ENCODE measurements around the gene SEC63. TPM values are rescaled to one million over a fixed set of nuclear protein-coding genes. Genes with fewer than 3 reads are reported as not detected.

The SEC63 gene
- total RNA-seq, 1 experiment from 2014 or later: 97.6 TPM

DNA sequence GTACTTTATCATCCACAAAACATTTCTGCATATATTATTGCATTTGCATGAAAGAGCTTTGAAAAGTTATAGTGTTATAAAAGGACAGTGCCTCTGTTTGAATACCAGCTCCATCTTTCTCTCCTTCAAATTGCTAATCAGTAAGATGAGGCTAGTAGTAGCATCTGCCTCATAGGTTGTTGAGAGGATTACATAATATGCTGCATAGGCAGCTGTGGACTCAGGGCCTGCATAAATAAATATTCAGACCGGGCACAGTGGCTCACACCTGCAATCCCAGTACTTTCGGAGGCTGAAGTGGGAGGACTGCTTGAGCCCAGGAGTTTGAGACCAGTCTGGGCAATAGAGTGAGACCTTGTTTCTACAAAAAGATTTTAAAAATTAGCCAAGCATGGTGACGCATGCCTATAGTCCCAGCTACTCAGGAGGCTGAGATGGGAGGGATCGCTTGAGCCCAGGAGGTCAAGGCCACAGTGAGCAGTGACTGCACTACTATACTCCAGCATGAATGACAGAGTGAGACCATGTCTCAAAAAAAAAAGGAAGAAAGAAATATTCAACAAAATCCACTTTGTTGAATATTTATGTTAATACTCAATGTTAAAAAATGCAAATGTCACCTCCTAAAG, 18.3 kb upstream of the SEC63 start (continued):
- TF ChIP-seq, protein P1, sequence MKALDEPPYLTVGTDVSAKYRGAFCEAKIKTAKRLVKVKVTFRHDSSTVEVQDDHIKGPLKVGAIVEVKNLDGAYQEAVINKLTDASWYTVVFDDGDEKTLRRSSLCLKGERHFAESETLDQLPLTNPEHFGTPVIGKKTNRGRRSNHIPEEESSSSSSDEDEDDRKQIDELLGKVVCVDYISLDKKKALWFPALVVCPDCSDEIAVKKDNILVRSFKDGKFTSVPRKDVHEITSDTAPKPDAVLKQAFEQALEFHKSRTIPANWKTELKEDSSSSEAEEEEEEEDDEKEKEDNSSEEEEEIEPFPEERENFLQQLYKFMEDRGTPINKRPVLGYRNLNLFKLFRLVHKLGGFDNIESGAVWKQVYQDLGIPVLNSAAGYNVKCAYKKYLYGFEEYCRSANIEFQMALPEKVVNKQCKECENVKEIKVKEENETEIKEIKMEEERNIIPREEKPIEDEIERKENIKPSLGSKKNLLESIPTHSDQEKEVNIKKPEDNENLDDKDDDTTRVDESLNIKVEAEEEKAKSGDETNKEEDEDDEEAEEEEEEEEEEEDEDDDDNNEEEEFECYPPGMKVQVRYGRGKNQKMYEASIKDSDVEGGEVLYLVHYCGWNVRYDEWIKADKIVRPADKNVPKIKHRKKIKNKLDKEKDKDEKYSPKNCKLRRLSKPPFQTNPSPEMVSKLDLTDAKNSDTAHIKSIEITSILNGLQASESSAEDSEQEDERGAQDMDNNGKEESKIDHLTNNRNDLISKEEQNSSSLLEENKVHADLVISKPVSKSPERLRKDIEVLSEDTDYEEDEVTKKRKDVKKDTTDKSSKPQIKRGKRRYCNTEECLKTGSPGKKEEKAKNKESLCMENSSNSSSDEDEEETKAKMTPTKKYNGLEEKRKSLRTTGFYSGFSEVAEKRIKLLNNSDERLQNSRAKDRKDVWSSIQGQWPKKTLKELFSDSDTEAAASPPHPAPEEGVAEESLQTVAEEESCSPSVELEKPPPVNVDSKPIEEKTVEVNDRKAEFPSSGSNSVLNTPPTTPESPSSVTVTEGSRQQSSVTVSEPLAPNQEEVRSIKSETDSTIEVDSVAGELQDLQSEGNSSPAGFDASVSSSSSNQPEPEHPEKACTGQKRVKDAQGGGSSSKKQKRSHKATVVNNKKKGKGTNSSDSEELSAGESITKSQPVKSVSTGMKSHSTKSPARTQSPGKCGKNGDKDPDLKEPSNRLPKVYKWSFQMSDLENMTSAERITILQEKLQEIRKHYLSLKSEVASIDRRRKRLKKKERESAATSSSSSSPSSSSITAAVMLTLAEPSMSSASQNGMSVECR (CRISPR knock-in tag; IDR thresholded peaks at IDR 0.05; ENCODE audit: borderline replicate concordance): no peak
- TF ChIP-seq FOXK1 (CRISPR knock-in tag; IDR thresholded peaks at IDR 0.05): no peak
- no peak for TF ChIP-seq ZNF396 (CRISPR knock-in tag; IDR thresholded peaks at IDR 0.05; ENCODE audit: borderline replicate concordance)

DNA sequence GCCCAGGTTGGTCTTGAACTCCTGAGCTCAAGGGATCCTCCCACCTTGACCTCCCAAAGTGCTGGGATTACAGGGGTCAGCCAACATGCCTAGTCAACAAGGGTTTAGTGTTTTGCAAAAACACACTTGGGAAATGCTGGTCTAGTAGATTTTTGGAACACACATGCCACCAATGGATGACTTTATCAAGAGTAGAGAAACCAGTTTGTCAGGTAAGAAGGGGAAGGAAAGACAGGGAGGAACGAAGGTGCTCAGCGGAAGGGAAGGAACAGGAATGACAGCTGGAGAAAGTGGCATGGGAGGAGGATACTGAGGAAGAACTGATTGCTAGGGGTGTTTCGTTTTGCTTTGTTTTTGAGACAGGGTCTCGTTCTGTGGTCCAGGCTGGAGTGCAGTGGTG, 15.6 kb upstream of the SEC63 start:
- H3K27ac Mint-ChIP-seq: no peak overlapping the region
- no peak for DNase-seq (ENCODE audit: low spot score)
- ATAC-seq: no peak
- no peaks in the 10 kb centered on the region for H3K9me3 Mint-ChIP-seq
- H3K36me3 Mint-ChIP-seq: no peaks in the 10 kb centered on the region
- no peaks in the 10 kb centered on the region; the same call in 1 of the 2 replicates for H3K27me3 Mint-ChIP-seq (ENCODE audit: low read depth)
- CTCF ChIA-PET: no interaction called here
- POLR2A ChIA-PET: no interaction called here
- no peak for TF ChIP-seq GRHL2 (CRISPR knock-in tag; IDR thresholded peaks at IDR 0.05; ENCODE audit: insufficient replicate concordance, severe bottlenecking)
- no peak for TF ChIP-seq ZNF396 (CRISPR knock-in tag; IDR thresholded peaks at IDR 0.05; ENCODE audit: borderline replicate concordance)
- TF ChIP-seq, protein P2, sequence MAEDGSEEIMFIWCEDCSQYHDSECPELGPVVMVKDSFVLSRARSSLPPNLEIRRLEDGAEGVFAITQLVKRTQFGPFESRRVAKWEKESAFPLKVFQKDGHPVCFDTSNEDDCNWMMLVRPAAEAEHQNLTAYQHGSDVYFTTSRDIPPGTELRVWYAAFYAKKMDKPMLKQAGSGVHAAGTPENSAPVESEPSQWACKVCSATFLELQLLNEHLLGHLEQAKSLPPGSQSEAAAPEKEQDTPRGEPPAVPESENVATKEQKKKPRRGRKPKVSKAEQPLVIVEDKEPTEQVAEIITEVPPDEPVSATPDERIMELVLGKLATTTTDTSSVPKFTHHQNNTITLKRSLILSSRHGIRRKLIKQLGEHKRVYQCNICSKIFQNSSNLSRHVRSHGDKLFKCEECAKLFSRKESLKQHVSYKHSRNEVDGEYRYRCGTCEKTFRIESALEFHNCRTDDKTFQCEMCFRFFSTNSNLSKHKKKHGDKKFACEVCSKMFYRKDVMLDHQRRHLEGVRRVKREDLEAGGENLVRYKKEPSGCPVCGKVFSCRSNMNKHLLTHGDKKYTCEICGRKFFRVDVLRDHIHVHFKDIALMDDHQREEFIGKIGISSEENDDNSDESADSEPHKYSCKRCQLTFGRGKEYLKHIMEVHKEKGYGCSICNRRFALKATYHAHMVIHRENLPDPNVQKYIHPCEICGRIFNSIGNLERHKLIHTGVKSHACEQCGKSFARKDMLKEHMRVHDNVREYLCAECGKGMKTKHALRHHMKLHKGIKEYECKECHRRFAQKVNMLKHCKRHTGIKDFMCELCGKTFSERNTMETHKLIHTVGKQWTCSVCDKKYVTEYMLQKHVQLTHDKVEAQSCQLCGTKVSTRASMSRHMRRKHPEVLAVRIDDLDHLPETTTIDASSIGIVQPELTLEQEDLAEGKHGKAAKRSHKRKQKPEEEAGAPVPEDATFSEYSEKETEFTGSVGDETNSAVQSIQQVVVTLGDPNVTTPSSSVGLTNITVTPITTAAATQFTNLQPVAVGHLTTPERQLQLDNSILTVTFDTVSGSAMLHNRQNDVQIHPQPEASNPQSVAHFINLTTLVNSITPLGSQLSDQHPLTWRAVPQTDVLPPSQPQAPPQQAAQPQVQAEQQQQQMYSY (CRISPR knock-in tag; IDR thresholded peaks at IDR 0.05): peak; percentile 32; the same call in 1 of the 2 replicates
- no peak for TF ChIP-seq NR1H2 (CRISPR knock-in tag; IDR thresholded peaks at IDR 0.05)
- TF ChIP-seq, protein P3, sequence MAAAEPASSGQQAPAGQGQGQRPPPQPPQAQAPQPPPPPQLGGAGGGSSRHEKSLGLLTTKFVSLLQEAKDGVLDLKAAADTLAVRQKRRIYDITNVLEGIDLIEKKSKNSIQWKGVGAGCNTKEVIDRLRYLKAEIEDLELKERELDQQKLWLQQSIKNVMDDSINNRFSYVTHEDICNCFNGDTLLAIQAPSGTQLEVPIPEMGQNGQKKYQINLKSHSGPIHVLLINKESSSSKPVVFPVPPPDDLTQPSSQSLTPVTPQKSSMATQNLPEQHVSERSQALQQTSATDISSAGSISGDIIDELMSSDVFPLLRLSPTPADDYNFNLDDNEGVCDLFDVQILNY (CRISPR knock-in tag; IDR thresholded peaks at IDR 0.05): no peak
- no peak for TF ChIP-seq IRF2 (CRISPR knock-in tag; IDR thresholded peaks at IDR 0.05; ENCODE audit: borderline replicate concordance, low read depth)
- TF ChIP-seq, protein P4, sequence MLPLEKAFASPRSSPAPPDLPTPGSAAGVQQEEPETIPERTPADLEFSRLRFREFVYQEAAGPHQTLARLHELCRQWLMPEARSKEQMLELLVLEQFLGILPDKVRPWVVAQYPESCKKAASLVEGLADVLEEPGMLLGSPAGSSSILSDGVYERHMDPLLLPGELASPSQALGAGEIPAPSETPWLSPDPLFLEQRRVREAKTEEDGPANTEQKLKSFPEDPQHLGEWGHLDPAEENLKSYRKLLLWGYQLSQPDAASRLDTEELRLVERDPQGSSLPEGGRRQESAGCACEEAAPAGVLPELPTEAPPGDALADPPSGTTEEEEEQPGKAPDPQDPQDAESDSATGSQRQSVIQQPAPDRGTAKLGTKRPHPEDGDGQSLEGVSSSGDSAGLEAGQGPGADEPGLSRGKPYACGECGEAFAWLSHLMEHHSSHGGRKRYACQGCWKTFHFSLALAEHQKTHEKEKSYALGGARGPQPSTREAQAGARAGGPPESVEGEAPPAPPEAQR (CRISPR knock-in tag; IDR thresholded peaks at IDR 0.05): no peak
- peaks cover 18% of the 10 kb centered on the region for H3K4me1 Mint-ChIP-seq
- H3K4me3 Mint-ChIP-seq: no peak overlapping the region

DNA sequence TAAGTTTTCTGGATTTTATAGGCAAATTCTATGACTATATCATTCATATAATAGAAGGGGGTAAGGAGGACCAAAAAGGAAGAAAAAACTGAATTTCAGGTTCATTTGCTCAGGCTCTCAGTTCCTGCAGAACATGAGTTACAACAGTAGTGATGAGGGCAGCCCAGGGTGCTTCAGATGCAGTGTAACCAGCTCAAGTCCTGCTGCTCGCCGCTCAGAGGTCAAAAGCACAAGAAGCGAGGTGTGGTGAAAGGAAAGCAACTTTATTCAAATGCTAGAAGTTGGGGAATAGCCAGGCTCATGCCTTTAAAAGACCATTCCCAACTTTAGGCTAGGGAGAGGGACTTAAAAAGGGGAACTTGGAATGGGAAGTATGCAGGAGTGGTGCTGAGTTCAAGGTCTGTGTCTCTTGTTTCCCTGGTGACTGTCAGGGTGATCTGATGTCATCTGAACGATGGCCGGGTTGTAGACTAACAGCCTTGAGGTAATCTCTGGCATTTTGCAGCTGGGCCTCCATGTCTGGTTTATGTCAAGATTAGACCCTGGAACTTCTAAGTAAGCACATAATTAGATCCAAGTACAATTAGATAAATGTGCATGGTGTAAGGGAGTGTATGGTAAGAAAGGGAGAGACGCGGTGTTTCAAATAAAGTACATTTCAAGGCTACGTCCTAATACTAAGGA, 14.5 kb upstream of the SEC63 start:
- Mint-ChIP-seq H3K4me1 (peaks cover 27% of the 10 kb centered on the region), H3K9me3 (no peaks in the 10 kb centered on the region), H3K27me3 (ENCODE audit: low read depth) (no peaks in the 10 kb centered on the region; the same call in 1 of the 2 replicates), H3K36me3 (no peaks in the 10 kb centered on the region), H3K27ac (no peak overlapping the region), H3K4me3 (no peak overlapping the region)
- ChIA-PET POLR2A (interaction anchor here (1.2 kb wide), 1 partner anchor 14 kb away, joined by 3 read pairs; the partner anchor contains the start of gene SEC63), CTCF (interaction anchor here (1.2 kb wide), 1 partner anchor 525 kb away, joined by 3 read pairs; no protein-coding TSS in a partner anchor)
- DNase-seq (ENCODE audit: low spot score): no peak
- ATAC-seq: no peak
- TF ChIP-seq, protein P5, sequence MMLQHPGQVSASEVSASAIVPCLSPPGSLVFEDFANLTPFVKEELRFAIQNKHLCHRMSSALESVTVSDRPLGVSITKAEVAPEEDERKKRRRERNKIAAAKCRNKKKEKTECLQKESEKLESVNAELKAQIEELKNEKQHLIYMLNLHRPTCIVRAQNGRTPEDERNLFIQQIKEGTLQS (CRISPR knock-in tag; conservative IDR thresholded peaks at IDR 0.05): no peak
- TF ChIP-seq SMAD3 (CRISPR knock-in tag; IDR thresholded peaks at IDR 0.05; ENCODE audit: borderline replicate concordance): no peak
- TF ChIP-seq, protein P6, sequence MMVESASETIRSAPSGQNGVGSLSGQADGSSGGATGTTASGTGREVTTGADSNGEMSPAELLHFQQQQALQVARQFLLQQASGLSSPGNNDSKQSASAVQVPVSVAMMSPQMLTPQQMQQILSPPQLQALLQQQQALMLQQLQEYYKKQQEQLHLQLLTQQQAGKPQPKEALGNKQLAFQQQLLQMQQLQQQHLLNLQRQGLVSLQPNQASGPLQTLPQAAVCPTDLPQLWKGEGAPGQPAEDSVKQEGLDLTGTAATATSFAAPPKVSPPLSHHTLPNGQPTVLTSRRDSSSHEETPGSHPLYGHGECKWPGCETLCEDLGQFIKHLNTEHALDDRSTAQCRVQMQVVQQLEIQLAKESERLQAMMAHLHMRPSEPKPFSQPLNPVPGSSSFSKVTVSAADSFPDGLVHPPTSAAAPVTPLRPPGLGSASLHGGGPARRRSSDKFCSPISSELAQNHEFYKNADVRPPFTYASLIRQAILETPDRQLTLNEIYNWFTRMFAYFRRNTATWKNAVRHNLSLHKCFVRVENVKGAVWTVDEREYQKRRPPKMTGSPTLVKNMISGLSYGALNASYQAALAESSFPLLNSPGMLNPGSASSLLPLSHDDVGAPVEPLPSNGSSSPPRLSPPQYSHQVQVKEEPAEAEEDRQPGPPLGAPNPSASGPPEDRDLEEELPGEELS (CRISPR knock-in tag; IDR thresholded peaks at IDR 0.05): no peak
- TF ChIP-seq EMX1 (CRISPR knock-in tag; IDR thresholded peaks at IDR 0.05): no peak
- TF ChIP-seq, protein P7, sequence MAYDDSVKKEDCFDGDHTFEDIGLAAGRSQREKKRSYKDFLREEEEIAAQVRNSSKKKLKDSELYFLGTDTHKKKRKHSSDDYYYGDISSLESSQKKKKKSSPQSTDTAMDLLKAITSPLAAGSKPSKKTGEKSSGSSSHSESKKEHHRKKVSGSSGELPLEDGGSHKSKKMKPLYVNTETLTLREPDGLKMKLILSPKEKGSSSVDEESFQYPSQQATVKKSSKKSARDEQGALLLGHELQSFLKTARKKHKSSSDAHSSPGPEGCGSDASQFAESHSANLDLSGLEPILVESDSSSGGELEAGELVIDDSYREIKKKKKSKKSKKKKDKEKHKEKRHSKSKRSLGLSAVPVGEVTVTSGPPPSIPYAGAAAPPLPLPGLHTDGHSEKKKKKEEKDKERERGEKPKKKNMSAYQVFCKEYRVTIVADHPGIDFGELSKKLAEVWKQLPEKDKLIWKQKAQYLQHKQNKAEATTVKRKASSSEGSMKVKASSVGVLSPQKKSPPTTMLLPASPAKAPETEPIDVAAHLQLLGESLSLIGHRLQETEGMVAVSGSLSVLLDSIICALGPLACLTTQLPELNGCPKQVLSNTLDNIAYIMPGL (CRISPR knock-in tag; IDR thresholded peaks at IDR 0.05): no peak
